Measurements from ENCODE around the gene CREB3L2.

DNA sequence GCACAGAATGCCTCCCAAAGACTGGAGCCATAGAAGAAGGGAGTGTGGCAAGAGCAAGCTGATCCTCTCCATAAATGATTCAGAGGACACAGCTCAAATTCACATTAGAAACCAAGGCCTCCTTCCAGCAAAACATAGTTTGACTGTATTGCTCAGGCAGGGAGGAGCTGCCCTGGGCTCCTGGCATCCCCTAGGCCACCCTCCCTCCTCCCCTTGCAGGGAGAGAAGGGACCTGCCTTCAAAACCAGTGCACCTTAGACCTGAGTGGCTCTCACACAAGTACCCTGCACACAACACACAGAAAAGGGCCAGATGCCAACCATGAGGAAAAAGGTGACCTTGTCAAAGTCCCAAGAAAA, 64.7 kb downstream of the CREB3L2 start:
- TF ChIP-seq, protein P1, sequence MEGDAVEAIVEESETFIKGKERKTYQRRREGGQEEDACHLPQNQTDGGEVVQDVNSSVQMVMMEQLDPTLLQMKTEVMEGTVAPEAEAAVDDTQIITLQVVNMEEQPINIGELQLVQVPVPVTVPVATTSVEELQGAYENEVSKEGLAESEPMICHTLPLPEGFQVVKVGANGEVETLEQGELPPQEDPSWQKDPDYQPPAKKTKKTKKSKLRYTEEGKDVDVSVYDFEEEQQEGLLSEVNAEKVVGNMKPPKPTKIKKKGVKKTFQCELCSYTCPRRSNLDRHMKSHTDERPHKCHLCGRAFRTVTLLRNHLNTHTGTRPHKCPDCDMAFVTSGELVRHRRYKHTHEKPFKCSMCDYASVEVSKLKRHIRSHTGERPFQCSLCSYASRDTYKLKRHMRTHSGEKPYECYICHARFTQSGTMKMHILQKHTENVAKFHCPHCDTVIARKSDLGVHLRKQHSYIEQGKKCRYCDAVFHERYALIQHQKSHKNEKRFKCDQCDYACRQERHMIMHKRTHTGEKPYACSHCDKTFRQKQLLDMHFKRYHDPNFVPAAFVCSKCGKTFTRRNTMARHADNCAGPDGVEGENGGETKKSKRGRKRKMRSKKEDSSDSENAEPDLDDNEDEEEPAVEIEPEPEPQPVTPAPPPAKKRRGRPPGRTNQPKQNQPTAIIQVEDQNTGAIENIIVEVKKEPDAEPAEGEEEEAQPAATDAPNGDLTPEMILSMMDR (IDR thresholded peaks at IDR 0.05; ENCODE audit: poor library complexity): no peak
- TF ChIP-seq EZH2phosphoT487 (IDR thresholded peaks at IDR 0.05; ENCODE audit: low read depth, severe bottlenecking, unreplicated experiment) (no peak), EZH2 (IDR thresholded peaks at IDR 0.05; ENCODE audit: borderline replicate concordance) (no peak)

All from hepatocyte (in vitro differentiated cells).